G401 (cell line): ENCODE measurements around the gene KCP. TPM values are rescaled to one million over a fixed set of nuclear protein-coding genes. Genes with fewer than 3 reads are reported as not detected.

Experiments
- DNase-seq: peaks from one replicate; pipeline ENCODE4 v3.0.0-alpha.2; 2015; ENCODE audit warnings: low spot score
- in situ Hi-C: cut with HindIII; loops from 2 replicates; pipeline ENCODE4 v1.10.0; 2016; ENCODE audit warnings: low sequenced_read_pairs, mixed read lengths
- total RNA-seq: library from RNA; depleted of rRNA; stranded (reverse); fragments of >200 nt; shearing (Covaris generic); gene quantifications from 2 replicates; pipeline ENCODE4 v1.2.3, GENCODE V29; 2014

KCP gene
- total RNA-seq, 1 experiment from 2014 or later, result 4.7 TPM

- no peak for DNase-seq
- in situ Hi-C loops, result no loop called here
These were observed 29.4 kb upstream of the KCP start for GRCh38 chr7:128939861-128940410.

GRCh38 chr7:128939075-128939860, 28.8 kb upstream of the KCP start:
- no peak for DNase-seq
- in situ Hi-C loops, result no loop called here

- in situ Hi-C loops, result no loop called here
- DNase-seq, result no peak
These were observed 28.1 kb upstream of the KCP start for GRCh38 chr7:128938544-128939074.

- in situ Hi-C loops, result no loop called here
- DNase-seq, result no peak
These were observed 27.4 kb upstream of the KCP start, which contains the start of gene IRF5 for GRCh38 chr7:128937647-128938543. TSS of gene IRF5 (plus strand) at chr7:128937927. CDS start at chr7:128942082, 4,155 bp downstream.

GRCh38 chr7:128937271-128937646, 26.8 kb upstream of the KCP start:
- no peak for DNase-seq
- in situ Hi-C loops, result no loop called here

- in situ Hi-C loops, result no loop called here
- DNase-seq, result no peak
These were observed 26.3 kb upstream of the KCP start for GRCh38 chr7:128936798-128937197.

GRCh38 chr7:128935342-128935730, 24.8 kb upstream of the KCP start:
- in situ Hi-C loops, result no loop called here

GRCh38 chr7:128934361-128935341, 24.1 kb upstream of the KCP start:
- in situ Hi-C loops, result no loop called here
- no peak for DNase-seq

More at GRCh38 chr7:128935342-128935730, 24.8 kb upstream of the KCP start:
- no peak for DNase-seq

- in situ Hi-C loops, result no loop called here
- no peak for DNase-seq
These were observed 22.8 kb upstream of the KCP start for GRCh38 chr7:128933180-128933891.

- DNase-seq, result no peak
- in situ Hi-C loops, result no loop called here
These were observed 22.3 kb upstream of the KCP start for GRCh38 chr7:128932862-128933179.

GRCh38 chr7:128931965-128932861, 21.7 kb upstream of the KCP start:
- in situ Hi-C loops, result no loop called here

GRCh38 chr7:128931190-128931798, 20.8 kb upstream of the KCP start:
- in situ Hi-C loops, result no loop called here

More at GRCh38 chr7:128931965-128932861, 21.7 kb upstream of the KCP start:
- DNase-seq, result no peak

GRCh38 chr7:128928882-128929788, 18.6 kb upstream of the KCP start:
- in situ Hi-C loops, result no loop called here
- no peak for DNase-seq

More at GRCh38 chr7:128931190-128931798, 20.8 kb upstream of the KCP start:
- DNase-seq, result no peak

- in situ Hi-C loops, result no loop called here
- DNase-seq, result no peak
These were observed 17.8 kb upstream of the KCP start for GRCh38 chr7:128928159-128928813.
